Bone marrow (tissue), 2 donors: ENCODE results near the gene H2BK1.

Experiments
- DNase-seq, 2 donors: peaks; one replicate each; lab custom pipeline; 2025; lab: John Stamatoyannopoulos, UW

The H2BK1 gene

DNA sequence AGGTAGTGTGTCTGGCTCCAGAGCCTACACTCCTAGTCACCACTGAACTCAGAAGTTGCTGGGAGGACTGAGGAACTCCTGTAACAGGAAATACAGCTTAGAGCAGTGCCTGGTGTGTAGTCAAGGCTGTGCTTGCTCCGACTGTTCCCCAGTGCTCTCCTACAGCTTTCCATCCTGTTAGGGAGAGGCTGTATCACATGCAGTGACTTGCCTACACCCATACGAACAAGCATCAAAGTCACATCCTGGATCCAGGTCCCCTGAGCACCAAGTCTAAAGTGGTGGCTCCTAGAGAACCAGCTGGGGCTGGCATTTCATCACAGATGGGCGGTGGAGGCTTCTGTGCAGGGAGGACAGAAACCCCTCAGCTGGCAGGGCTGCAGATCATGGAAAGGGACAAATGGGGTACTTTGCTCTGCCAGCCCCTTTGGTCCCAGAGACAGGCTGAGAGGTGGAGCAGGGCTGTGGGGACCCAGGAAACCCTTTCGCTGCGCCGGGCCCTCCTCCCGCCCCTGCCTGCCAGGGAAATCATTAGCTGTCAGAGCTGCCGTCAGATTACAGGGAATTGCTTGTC lies 30.9 kb downstream of the H2BK1 start:
- DNase-seq: no peak

DNA sequence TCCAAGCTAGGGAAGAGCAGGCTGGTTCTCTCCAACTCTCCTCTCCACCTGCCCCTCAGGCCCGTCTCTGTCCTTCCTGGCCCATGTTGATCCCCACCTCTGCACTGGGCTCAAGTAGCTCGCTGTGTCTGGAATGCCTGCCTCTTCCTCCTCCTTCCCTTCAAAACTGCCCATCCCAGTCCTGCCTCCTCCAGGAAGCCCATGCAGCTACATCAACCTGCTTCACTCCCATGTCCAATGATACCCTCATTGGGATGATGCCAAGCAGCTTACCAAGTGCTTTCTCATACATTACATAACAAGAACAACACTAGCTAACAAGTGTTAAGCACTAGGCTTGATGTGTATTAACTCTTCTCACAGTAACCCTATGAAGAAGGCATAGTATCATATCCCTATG lies 31.5 kb downstream of the H2BK1 start:
- no peak for DNase-seq

DNA sequence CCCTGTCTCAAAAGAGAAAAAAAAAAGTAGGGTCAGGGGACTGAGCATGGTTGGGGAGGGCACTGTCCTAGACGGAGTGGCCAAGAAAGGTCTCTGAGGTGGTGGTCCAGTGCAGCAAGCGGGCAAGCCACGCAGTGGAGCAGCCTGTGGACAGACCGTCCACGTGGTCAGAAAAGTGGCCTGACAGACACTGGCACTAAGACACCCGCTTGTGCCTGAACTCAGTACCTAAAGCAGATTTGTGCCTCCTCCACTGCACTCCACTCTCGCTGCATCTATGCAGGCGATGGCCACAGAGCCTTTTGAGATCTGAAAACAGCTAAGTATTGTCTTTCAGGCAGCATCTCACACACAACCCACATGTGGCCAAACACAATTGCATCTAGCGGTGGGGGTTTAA lies 32.1 kb downstream of the H2BK1 start:
- DNase-seq: no peak

DNA sequence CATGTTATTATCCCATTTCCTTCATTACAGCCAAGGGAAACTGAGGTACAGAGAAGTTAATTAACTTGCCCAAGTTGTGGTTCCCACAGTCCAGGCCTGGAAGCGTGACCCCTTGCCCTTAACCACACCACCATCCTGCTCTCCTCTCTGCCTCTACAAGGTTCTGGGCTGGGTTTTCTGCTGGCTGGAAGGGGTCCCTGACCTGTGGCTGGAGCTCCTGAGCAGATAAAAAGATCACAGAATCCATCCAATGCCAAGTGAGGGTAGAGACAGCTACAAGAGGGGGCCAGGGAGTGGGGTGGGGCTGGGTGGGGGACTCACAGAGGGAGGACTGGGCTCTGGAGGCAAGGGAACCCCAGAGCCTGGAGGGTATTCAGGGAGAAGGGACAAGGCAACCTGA lies 33.0 kb downstream of the H2BK1 start:
- DNase-seq: no peak

DNA sequence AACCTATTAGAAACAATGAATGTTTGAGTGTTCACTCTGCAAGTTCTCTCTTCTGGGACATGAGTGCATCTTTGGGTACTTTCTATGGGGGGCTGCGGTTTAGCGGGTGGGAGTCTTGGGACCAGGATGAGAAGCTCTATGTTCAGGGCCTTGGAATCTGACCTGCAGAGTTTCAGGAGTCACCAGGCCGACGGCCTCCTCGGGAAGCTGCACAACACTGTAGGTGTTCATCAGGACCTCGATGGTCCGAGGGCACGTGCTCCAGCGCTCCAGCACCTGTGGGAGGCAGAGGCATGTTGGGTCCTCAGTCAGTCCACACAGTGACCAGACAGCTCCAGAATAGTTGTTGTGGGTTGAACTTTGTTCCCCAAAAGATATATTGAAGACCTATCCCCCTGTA lies 33.9 kb downstream of the H2BK1 start:
- no peak for DNase-seq

DNA sequence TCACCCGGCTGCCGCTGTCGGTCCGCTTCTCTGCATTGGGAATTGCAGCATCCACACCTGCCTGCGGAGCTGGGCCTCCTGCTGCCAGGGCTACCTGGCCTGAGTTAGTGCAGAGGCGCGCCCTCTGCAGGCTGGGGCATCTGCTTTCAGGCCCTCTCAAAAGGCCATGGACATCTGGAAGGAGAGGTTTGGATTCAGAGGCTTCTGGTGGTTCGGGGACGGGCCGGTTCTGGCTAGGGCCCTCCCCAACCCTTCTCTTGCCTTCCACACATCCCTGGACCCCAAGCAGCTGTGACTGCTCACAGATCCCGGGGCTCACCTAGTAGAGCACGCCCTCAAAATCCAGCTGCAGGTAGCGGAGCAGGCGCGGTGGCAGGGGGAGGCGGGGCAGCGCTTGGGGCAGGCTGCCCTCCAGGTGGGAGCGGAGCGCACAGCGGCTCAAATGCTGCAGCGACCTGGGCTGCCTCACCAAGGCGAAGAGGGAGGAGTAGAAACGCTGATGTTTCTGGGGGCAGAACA lies 34.4 kb downstream of the H2BK1 start:
- DNase-seq: no peak

DNA sequence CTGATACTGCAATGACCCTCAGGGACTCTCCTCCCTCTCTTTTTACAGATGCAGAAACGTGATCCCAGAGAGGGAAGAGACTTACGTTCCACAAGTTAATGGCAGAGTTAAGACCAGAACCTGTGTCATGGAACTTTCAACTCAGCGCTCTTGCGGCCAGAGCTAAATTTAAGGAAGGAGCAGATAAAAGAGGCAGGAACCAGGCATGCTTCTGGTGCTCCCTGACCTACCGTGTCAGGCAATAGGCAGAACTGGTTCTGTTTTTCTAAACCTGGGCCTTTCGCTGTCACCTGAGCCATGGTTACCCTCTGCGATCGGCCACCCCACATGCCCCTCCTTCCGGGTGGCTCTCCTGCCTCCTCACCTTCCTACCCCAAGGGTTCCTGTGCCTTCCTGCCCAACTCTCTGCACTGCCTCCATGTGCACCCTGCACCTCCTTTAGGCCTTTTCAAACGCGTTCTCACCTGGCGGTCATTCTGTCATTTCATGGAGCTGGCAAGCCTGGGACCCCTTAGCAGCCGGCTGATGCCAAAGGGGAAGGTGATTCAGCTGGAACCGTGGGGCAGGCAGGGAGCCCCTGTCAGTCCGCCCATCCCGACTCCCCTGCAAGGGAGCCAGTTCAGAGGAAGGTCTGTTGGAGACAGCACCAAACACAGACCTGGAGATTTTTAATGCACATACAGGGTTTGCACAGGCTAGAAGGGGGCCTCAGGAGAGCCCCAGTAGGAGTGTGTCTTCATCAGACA lies 35.1 kb downstream of the H2BK1 start:
- no peak for DNase-seq

DNA sequence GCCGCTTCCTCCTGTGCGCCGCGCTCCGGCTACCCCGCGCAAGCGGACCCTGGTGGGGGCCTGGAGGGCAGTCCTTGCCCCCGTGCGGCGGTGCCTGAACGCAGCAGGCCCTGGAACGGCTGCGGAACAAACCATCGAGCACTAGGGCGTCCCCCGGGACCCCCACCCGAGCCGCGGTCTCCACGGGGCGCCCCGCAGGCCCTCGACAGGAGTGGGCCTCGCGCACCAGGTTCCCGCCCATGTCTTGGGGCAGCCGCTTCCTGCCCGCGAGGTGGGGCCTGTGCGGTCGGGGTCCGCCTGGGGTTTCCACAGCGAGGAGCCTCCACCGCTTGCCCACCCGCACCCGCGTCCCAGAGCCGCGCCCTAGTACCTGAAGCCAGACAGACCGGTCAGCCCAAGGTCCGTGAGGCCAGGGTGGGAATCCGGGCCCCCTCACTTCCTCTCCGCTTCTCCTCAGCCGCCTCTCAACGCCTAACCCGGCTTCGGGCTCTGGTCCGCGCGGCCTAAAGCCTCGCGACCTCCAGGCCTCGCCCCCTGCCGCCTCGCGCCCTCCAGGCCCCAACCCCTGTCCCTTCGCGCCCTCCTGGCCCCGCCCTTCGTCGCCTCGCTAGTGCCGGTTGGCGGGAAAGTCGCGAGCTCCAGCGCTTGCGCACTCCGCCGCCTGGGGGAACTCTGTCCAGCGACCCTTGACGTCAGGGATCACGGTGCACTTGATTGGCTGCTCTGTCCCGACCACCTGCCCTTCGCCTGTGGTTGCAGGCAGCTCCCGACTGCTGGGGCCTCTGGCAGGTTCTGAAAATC lies 35.8 kb downstream of the H2BK1 start:
- no peak for DNase-seq

DNA sequence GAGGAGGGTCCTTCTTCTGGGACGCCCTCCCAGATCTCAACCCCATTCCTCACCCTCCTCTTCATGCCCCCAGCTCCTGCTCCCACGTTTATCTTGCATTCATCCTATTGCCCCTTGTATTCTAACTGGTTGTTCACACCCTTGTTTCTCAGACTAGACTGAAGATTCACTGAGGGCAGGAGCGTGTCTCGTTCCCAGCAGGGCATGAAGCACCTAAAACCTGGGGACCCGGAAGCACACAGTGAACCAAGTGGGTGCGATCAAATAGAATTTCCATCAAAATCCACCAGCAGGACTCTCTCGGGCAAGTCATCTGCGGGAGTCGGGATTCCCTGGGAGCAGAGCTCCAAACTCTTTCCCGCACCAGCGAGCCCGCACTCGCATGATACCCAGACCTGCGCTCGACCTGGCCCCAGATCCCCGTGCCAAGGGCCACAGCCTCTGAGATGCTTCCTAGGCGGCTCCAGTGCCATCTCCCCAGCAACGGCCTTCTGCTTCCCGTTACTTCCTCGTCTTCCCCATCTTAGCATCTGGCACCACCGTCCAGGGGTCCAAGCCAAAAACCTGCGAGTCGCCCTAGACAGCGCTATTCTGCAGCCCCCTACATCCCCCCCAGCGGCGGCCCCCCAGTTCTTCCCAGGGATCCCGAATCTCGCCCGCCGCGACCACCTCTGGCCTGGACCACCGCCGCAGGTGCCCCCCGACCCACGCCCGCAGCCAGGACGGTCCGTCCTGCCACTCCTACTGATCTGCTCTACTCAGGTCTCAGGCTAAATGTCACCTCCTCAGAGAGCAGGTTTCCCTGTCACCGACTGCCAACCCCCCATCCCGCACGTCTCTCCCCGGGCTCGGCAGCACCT lies 36.7 kb downstream of the H2BK1 start:
- no peak for DNase-seq

DNA sequence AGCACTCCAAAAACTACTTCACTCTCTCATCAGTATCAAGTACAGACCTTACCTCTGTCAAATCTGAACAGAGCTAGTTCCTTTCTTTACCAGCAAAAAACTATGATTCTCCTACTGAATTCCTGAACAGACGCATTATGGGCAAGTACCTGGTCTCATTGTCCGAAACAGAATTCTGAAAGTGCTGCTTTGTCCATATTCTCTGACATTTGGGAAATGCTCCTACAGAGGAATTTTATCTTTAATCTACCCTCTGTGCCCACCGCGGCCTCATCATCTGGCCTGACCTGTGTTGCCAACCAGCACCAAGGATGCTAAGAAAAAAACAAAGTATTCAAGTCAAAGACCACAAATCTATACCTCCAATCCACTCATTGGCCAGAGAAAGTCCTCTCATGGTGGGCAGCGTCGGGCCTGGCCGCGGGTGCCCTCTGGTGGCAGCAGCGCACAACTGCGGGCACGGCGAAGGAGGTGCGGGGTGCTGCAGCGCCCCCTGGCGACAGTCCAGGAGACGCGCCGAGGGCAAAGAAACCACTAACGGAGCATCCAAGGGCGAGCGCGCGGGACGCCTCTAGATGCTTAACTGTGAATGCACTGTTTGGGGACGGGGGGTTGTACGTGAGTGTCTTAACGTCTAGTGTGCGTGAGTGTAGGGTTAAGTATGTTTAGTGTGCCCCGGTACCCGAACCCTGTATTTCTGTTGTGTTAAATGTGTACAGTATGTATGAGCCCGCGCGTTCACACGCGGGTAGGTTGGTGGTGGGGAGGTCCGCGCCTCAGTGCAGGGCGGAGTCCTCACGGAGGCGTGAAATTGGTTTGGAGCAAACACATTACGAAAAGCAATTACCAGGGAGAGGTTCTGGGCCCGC lies 37.8 kb downstream of the H2BK1 start:
- peak; percentile 34 to 70 for DNase-seq

DNA sequence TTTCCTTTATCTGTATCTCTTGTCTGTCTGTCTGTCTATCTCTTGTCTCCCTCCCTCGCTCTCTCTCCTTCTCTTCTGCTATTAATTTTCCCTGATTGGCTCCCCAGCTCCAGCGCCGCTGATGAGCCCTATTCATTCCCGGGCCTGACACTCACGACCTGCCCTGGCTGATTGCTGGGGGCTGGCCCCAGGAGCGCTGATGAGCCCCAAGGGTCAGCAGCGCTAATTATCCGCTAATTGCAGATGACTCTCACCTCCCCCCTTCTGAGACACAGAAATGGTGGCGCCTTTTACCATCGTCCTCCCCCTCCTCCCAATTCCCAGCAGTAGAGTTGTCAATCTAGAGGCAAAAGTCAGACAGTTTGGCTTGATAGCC lies 41.5 kb downstream of the H2BK1 start:
- no peak for DNase-seq

DNA sequence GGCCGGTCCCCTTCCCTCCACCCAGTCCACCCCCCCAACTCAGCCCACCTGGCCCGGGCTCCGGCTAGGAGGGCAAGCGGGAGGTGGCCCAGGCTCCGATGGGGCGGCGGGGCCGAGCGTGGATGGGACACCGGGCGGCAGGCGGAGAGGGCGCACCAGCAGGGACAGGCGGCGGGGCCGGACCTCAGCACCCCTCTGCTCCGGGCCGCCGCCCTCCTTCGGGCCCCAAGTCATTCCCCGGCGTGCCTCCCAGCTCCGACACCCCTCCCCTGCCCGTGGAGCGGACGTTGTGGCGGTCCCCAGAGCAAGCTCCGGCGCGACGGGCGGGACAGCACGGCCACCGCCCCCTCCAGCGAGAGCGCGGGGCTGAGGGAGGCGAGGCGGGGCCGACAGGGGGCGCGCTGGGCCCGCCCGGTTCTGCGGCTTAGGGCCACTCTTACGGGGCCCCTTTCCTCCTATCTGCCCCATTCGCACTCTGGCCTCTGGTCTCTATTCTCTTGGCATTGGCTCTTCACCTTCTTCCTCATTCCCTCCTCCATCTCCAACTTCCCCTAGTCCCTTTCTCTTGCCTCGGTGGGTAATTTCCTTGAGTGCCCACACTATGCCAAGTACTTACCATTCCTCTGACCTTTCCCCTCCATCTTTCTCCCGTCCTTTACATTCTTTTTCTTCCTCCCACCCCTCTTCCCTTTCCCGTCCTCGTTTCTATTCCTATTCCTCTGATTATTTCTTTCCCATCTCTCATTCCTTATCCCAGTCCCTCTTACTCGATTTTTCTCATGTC lies 42.1 kb downstream of the H2BK1 start:
- peak in 1 of 2 donors; percentile 17 for DNase-seq

DNA sequence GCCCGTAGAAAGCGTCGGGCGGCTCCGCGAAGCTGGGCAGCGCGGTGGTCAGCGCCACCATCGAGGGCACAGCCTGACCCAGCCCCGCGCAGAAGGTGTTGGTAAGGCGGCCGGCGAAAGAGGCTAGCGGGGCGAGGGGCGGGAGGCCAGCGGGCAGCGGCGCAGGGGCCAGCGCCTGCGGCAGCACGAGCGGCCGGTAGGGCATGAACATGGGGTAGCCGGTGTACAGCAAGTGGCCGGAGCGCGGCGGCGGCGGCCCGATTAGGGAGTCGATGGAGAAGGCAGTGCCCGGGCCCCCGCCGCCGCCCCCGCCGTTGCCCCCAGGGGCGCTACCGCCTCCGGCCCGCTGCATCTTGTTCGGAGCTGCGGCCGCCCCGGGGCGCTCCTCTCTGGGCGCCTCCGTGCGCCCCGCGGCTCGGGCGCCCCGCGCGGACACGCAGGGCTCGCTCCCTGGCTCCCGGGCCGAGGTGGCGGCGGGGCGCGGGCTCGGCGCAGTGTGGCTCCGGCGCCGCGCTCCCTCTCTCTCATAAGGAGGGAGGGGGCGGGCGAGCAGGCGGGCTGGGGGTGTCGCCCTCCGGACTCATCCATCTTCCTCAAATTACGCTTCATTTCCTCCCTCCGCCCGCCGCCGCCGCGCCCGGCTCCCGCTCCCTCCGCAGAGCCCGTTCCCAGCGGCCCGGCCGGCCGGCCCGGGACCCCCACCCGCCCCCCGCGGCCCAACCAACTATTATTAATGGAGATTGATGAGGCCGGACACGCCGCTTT lies 42.9 kb downstream of the H2BK1 start, which contains the start of gene GBX1:
GBX1 (minus strand) TSS at position 498 of the 765 bp plus-strand sequence; CDS start at position 352, 146 bp downstream.
- no peak for DNase-seq

DNA sequence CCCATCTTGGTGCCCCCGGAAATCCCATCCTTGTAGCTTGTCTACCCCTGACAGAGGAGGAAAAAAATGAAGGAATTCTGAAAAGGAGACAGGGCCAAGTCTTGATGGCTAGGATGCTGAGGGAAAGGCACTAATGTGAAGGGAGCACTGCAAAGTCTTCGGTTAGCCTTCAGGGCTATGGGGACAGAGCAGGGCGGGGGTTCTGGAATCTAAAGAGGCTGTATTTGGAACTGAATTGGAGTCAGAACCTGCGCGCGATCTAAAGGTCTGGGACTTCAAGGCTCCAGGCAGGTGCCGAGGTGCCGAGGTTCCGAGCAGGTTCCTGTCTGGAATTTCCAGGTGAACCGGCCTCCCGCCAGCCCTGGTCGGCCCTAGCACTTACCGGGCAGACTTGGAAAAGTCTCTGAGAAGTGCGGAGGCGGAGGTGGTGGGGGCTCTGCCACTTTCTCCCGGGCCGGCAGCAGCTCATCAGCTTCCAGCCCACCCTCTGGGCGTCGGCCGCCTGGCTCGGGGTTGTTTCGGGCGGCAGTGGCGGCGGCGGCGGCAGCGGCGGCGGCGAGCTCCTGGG lies 43.6 kb downstream of the H2BK1 start:
- no peak for DNase-seq

DNA sequence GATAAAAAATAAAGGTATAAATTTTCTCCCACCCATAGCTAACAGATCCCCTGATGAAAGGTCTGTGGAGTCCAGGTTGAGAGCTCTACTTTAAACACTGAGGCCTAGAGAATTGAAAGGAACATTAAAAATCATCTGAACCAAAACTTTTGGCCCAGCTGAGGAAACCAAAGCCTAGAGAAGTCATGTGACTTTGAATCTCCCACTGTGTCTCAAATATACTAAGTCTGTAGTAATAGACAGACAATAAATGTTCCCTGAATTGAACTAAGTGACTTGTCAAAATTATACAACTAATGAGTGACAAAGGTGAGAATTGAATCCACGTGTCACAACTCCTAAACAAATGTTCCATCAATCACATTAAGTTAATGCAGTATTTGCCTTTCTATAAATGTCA lies 48.5 kb downstream of the H2BK1 start:
- DNase-seq: no peak
